NCI-H774 (cell line): ENCODE measurements around the gene TUT1.

ENCODE experiments used
- DNase-seq: peaks from one replicate; lab custom pipeline; 2025; lab: John Stamatoyannopoulos, UW

Gene TUT1

GRCh38 chr11:62540804-62541701 lies 50.3 kb downstream of the TUT1 start:
- no peak for DNase-seq

- peak; percentile 17 for DNase-seq
Observed at GRCh38 chr11:62539238-62539925, 51.9 kb downstream of the TUT1 start.

- DNase-seq = peak; percentile 20
Observed at GRCh38 chr11:62538470-62539237, 52.7 kb downstream of the TUT1 start.

GRCh38 chr11:62536301-62536957 lies 54.9 kb downstream of the TUT1 start:
- DNase-seq = no peak

- DNase-seq = no peak
Observed at GRCh38 chr11:62535802-62536201, 55.5 kb downstream of the TUT1 start.

- no peak for DNase-seq
Observed at GRCh38 chr11:62534779-62535545, 56.4 kb downstream of the TUT1 start.

- no peak for DNase-seq
Observed at GRCh38 chr11:62532096-62532495, 59.2 kb downstream of the TUT1 start.
